Type B pancreatic cell (in vitro differentiated cells): ENCODE results near the gene SLCO4A1. TPM values are rescaled to one million over a fixed set of nuclear protein-coding genes. Genes with fewer than 3 reads are reported as not detected.

Experiments used
- DNase-seq: peaks from one replicate; pipeline ENCODE4 v3.0.0; 2021; ENCODE audit warnings: mixed read lengths; ENCODE audit not compliant: unreplicated experiment; ENCODE audit errors: extremely low spot score
- H3K27ac Mint-ChIP-seq: 2 replicates; pipeline ENCODE4 v1.8.0; 2021; ENCODE audit warnings: mild to moderate bottlenecking, mixed read lengths
- H3K27me3 Mint-ChIP-seq: 2 replicates; pipeline ENCODE4 v1.8.0; 2021; ENCODE audit warnings: mixed read lengths
- H3K36me3 Mint-ChIP-seq: 2 replicates; pipeline ENCODE4 v1.8.0; 2021; ENCODE audit warnings: mixed read lengths
- H3K4me1 Mint-ChIP-seq: one replicate; pipeline ENCODE4 v1.8.0; 2021; ENCODE audit warnings: mixed read lengths; ENCODE audit not compliant: unreplicated experiment
- H3K4me3 Mint-ChIP-seq: 2 replicates; pipeline ENCODE4 v1.8.0; 2021; ENCODE audit warnings: mild to moderate bottlenecking, mixed read lengths
- H3K9me3 Mint-ChIP-seq: 2 replicates; pipeline ENCODE4 v1.8.0; 2021; ENCODE audit warnings: mixed read lengths
- total RNA-seq: library from RNA; stranded (reverse); gene quantifications from 2 replicates; pipeline ENCODE4 v1.2.1, GENCODE V29; 2021; ENCODE audit warnings: low replicate concordance
- TF ChIP-seq, protein P1 (sequence below): fragments of 200-600 bp; sonication (generic); conservative IDR thresholded peaks from 2 replicates; pipeline ENCODE4 v1.5.0; 2021; ENCODE audit warnings: antibody characterized with exemption, mild to moderate bottlenecking

Gene SLCO4A1
- total RNA-seq, 1 donor from 2014 or later, result 5.3 TPM

DNA sequence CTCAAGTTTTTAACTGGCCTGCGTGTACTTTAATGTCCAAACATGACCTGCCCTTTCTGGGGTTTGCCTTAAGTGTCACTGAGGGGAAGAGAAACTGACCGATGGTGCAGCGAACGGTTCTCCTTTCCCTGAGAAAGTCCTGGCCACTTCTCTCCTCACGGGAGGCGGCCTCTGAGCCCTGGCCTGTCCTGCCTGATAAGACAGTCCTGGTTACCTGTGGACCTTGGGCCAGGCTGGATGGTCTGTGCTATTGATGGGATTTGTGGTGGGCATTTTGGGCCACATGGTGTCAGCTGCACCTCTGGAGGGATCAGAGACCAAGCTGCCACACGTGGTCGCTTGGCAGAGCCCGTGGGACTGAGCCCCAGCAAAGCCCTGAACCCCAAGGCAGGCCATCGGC is 54.7 kb downstream of the SLCO4A1 start:
- Mint-ChIP-seq H3K9me3 (no peaks in the 10 kb centered on the region), H3K4me1 (peaks cover 5% of the 10 kb centered on the region), H3K4me3 (no peak overlapping the region), H3K36me3 (no peaks in the 10 kb centered on the region), H3K27ac (no peak overlapping the region), H3K27me3 (peaks cover 24% of the 10 kb centered on the region)
- no peak for DNase-seq
- TF ChIP-seq, protein P1, sequence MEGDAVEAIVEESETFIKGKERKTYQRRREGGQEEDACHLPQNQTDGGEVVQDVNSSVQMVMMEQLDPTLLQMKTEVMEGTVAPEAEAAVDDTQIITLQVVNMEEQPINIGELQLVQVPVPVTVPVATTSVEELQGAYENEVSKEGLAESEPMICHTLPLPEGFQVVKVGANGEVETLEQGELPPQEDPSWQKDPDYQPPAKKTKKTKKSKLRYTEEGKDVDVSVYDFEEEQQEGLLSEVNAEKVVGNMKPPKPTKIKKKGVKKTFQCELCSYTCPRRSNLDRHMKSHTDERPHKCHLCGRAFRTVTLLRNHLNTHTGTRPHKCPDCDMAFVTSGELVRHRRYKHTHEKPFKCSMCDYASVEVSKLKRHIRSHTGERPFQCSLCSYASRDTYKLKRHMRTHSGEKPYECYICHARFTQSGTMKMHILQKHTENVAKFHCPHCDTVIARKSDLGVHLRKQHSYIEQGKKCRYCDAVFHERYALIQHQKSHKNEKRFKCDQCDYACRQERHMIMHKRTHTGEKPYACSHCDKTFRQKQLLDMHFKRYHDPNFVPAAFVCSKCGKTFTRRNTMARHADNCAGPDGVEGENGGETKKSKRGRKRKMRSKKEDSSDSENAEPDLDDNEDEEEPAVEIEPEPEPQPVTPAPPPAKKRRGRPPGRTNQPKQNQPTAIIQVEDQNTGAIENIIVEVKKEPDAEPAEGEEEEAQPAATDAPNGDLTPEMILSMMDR, result no peak

DNA sequence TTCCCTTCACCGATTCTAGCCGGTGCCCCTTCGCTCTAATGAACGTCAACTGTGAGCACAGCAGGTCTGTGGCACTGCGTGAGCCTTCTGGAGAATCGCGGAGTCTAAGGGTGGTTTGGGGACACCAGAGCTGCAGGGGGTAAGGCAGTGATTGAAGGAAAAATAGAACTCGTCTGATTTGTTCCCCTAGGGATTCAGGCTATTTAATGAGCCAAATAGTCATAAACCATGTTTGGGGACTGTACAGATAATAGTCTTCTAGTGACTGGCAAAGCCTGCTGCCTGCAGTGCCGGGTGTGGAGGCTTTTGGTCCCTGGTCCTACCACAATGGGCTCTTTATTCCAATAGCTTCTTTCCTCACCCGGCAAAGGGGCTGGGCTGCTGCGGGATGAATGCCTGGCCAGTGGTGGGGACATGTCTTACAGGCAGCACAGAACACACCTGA is 55.2 kb downstream of the SLCO4A1 start:
- DNase-seq, result no peak
- Mint-ChIP-seq H3K27ac (peak overlapping the region; percentile 64), H3K9me3 (no peaks in the 10 kb centered on the region)

GRCh38 chr20:62698231-62698630 is 55.9 kb downstream of the SLCO4A1 start:
- no peak overlapping the region for H3K4me3 Mint-ChIP-seq
- TF ChIP-seq, protein P1, result no peak
- no peaks in the 10 kb centered on the region for H3K9me3 Mint-ChIP-seq
- no peaks in the 10 kb centered on the region for H3K36me3 Mint-ChIP-seq
- no peak for DNase-seq
- no peak overlapping the region for H3K27ac Mint-ChIP-seq
- peaks cover 29% of the 10 kb centered on the region for H3K27me3 Mint-ChIP-seq
- peaks cover 5% of the 10 kb centered on the region for H3K4me1 Mint-ChIP-seq

More for the DNA sequence above, 55.2 kb downstream of the SLCO4A1 start:
- no peaks in the 10 kb centered on the region for H3K36me3 Mint-ChIP-seq
- peaks cover 26% of the 10 kb centered on the region for H3K27me3 Mint-ChIP-seq
- TF ChIP-seq, protein P1, result no peak
- peaks cover 5% of the 10 kb centered on the region for H3K4me1 Mint-ChIP-seq
- no peak overlapping the region for H3K4me3 Mint-ChIP-seq

DNA sequence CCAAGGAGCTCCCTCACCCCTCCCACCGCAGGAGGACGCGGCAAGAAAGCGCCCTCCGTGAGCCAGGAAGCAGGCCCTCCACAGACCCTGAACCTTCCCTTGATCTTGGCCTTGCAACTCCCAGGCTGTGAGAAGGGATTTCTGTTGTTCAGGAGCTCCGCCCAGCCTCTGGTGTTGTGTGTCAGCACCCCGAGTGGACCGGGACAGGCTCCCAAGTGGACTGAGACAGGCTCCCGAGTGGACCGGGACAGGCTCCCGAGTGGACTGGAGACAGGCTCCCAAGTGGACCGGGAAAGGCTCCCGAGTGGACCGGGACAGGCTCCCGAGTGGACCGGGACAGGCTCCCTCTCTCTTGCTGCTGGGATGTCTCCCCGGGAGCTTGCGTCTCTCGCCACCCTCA is 57.0 kb downstream of the SLCO4A1 start:
- H3K4me1 Mint-ChIP-seq, result peaks cover 13% of the 10 kb centered on the region
- TF ChIP-seq, protein P1, result no peak
- H3K9me3 Mint-ChIP-seq, result no peaks in the 10 kb centered on the region
- H3K4me3 Mint-ChIP-seq, result no peak overlapping the region
- no peaks in the 10 kb centered on the region for H3K36me3 Mint-ChIP-seq
- no peak overlapping the region for H3K27ac Mint-ChIP-seq
- H3K27me3 Mint-ChIP-seq, result peaks cover 34% of the 10 kb centered on the region
- DNase-seq, result no peak

- Mint-ChIP-seq H3K27me3 (peaks cover 38% of the 10 kb centered on the region), H3K27ac (no peak overlapping the region), H3K36me3 (no peaks in the 10 kb centered on the region), H3K4me3 (no peak overlapping the region), H3K4me1 (peaks cover 17% of the 10 kb centered on the region), H3K9me3 (no peaks in the 10 kb centered on the region)
- no peak for DNase-seq
- TF ChIP-seq, protein P1, result no peak
Observed at GRCh38 chr20:62699741-62700140, 57.4 kb downstream of the SLCO4A1 start.
